Measurements from ENCODE around the gene SLC10A6.

- no peak for TF ChIP-seq SOX6 (IDR thresholded peaks at IDR 0.05)
- no peak for TF ChIP-seq CREM (IDR thresholded peaks at IDR 0.05; ENCODE audit: low read depth)
- TF ChIP-seq, protein P1, sequence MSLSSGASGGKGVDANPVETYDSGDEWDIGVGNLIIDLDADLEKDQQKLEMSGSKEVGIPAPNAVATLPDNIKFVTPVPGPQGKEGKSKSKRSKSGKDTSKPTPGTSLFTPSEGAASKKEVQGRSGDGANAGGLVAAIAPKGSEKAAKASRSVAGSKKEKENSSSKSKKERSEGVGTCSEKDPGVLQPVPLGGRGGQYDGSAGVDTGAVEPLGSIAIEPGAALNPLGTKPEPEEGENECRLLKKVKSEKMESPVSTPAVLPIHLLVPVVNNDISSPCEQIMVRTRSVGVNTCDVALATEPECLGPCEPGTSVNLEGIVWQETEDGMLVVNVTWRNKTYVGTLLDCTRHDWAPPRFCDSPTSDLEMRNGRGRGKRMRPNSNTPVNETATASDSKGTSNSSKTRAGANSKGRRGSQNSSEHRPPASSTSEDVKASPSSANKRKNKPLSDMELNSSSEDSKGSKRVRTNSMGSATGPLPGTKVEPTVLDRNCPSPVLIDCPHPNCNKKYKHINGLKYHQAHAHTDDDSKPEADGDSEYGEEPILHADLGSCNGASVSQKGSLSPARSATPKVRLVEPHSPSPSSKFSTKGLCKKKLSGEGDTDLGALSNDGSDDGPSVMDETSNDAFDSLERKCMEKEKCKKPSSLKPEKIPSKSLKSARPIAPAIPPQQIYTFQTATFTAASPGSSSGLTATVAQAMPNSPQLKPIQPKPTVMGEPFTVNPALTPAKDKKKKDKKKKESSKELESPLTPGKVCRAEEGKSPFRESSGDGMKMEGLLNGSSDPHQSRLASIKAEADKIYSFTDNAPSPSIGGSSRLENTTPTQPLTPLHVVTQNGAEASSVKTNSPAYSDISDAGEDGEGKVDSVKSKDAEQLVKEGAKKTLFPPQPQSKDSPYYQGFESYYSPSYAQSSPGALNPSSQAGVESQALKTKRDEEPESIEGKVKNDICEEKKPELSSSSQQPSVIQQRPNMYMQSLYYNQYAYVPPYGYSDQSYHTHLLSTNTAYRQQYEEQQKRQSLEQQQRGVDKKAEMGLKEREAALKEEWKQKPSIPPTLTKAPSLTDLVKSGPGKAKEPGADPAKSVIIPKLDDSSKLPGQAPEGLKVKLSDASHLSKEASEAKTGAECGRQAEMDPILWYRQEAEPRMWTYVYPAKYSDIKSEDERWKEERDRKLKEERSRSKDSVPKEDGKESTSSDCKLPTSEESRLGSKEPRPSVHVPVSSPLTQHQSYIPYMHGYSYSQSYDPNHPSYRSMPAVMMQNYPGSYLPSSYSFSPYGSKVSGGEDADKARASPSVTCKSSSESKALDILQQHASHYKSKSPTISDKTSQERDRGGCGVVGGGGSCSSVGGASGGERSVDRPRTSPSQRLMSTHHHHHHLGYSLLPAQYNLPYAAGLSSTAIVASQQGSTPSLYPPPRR (CRISPR knock-in tag; IDR thresholded peaks at IDR 0.05; ENCODE audit: borderline replicate concordance), result no peak
- TF ChIP-seq, protein P2, sequence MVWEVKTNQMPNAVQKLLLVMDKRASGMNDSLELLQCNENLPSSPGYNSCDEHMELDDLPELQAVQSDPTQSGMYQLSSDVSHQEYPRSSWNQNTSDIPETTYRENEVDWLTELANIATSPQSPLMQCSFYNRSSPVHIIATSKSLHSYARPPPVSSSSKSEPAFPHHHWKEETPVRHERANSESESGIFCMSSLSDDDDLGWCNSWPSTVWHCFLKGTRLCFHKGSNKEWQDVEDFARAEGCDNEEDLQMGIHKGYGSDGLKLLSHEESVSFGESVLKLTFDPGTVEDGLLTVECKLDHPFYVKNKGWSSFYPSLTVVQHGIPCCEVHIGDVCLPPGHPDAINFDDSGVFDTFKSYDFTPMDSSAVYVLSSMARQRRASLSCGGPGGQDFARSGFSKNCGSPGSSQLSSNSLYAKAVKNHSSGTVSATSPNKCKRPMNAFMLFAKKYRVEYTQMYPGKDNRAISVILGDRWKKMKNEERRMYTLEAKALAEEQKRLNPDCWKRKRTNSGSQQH (CRISPR knock-in tag; IDR thresholded peaks at IDR 0.05), result no peak
- TF ChIP-seq TCF7L2 (IDR thresholded peaks at IDR 0.05; ENCODE audit: low read depth, low read length), result no peak
- no peak for TF ChIP-seq EZH2 (IDR thresholded peaks at IDR 0.05; ENCODE audit: borderline replicate concordance, low read depth, low read length)
- TF ChIP-seq KAT8 (IDR thresholded peaks at IDR 0.05; ENCODE audit: low read depth), result no peak
- TF ChIP-seq POLR2A (conservative IDR thresholded peaks at IDR 0.05), result no peak
- no peak for TF ChIP-seq LEF1 (IDR thresholded peaks at IDR 0.05)
Observed at GRCh38 chr4:86788826-86789225, 60.4 kb downstream of the SLC10A6 start.
